ENCODE data around the gene RB1.
"Not testable (repeated sequence)": the region's sequence is repeated elsewhere in the genome, so short reads cannot be mapped to it uniquely, and the experiment has no call there.

Gene RB1

GRCh38 chr13:48410199-48410598 lies 106.6 kb downstream of the RB1 start:
- DNase-seq (ENCODE audit: low read depth) = no peak

- DNase-seq (ENCODE audit: low read depth) = no peak
These were observed 107.7 kb downstream of the RB1 start for GRCh38 chr13:48411147-48411794.

GRCh38 chr13:48411841-48412531 lies 108.4 kb downstream of the RB1 start:
- DNase-seq (ENCODE audit: low read depth) = no peak

- DNase-seq (ENCODE audit: low read depth) = peak; percentile 82
These were observed 109.4 kb downstream of the RB1 start, which contains the start of gene LPAR6 for GRCh38 chr13:48412881-48413351. Gene LPAR6, minus strand, starts transcription at chr13:48413113. Its CDS starts 690 bp downstream, at chr13:48412423.

GRCh38 chr13:48414501-48414900 lies 111.0 kb downstream of the RB1 start:
- no peak for DNase-seq (ENCODE audit: low read depth)

GRCh38 chr13:48415516-48415915 lies 112.0 kb downstream of the RB1 start:
- no peak for DNase-seq (ENCODE audit: low read depth)

GRCh38 chr13:48422003-48422402 lies 118.5 kb downstream of the RB1 start:
- DNase-seq (ENCODE audit: low read depth) = not testable (repeated sequence)

- no peak for DNase-seq (ENCODE audit: low read depth)
These were observed 120.7 kb downstream of the RB1 start for GRCh38 chr13:48424212-48424611.

GRCh38 chr13:48426052-48426451 lies 122.5 kb downstream of the RB1 start:
- no peak for DNase-seq (ENCODE audit: low read depth)

- DNase-seq (ENCODE audit: low read depth) = not testable (repeated sequence)
These were observed 123.3 kb downstream of the RB1 start for GRCh38 chr13:48426755-48427298.

GRCh38 chr13:48429036-48429435 lies 125.5 kb downstream of the RB1 start:
- DNase-seq (ENCODE audit: low read depth) = no peak

- DNase-seq (ENCODE audit: low read depth) = no peak
These were observed 126.3 kb downstream of the RB1 start for GRCh38 chr13:48429886-48430285.

GRCh38 chr13:48431431-48431830 lies 127.9 kb downstream of the RB1 start:
- DNase-seq (ENCODE audit: low read depth) = peak; percentile 55

- peak; percentile 60 for DNase-seq (ENCODE audit: low read depth)
These were observed 128.6 kb downstream of the RB1 start for GRCh38 chr13:48431987-48432615.

GRCh38 chr13:48434200-48434599 lies 130.6 kb downstream of the RB1 start:
- DNase-seq (ENCODE audit: low read depth) = no peak

GRCh38 chr13:48436661-48437288 lies 133.2 kb downstream of the RB1 start:
- no peak for DNase-seq (ENCODE audit: low read depth)

GRCh38 chr13:48437371-48437770 lies 133.8 kb downstream of the RB1 start:
- peak; percentile 64 for DNase-seq (ENCODE audit: low read depth)

GRCh38 chr13:48443442-48444208 lies 140.1 kb downstream of the RB1 start:
- no peak for DNase-seq (ENCODE audit: low read depth)

- peak; percentile 81 for DNase-seq (ENCODE audit: low read depth)
These were observed 142.9 kb downstream of the RB1 start for GRCh38 chr13:48446464-48446863.

- no peak for DNase-seq (ENCODE audit: low read depth)
These were observed 144.9 kb downstream of the RB1 start for GRCh38 chr13:48448285-48448958.
